ENCODE data around the gene ZNF511. TPM values are rescaled to one million over a fixed set of nuclear protein-coding genes. Genes with fewer than 3 reads are reported as not detected.

ZNF511 gene
- total and polyA plus RNA-seq, 9 of the 15 experiments (the other 6 are each of a cell fraction or from before 2014, with no cell fraction given): 0.61 to 69.3 (median 40.1) TPM

- TF ChIP-seq ZNF668 (CRISPR knock-in tag; IDR thresholded peaks at IDR 0.05) (no peak), ZNF146 (CRISPR knock-in tag; IDR thresholded peaks at IDR 0.05; ENCODE audit: unreplicated experiment) (no peak), NFE2L1 (tag; IDR thresholded peaks at IDR 0.05; ENCODE audit: borderline replicate concordance, low read depth) (no peak), FOXA1 (IDR thresholded peaks at IDR 0.05; ENCODE audit: borderline replicate concordance) (no peak), ATF1 (CRISPR knock-in tag; IDR thresholded peaks at IDR 0.05) (no peak), ATF1 (tag; IDR thresholded peaks at IDR 0.05) (no peak), NFIX (CRISPR knock-in tag; IDR thresholded peaks at IDR 0.05; ENCODE audit: low read depth) (no peak), SMARCC2 (IDR thresholded peaks at IDR 0.05; ENCODE audit: low read depth) (no peak), ZNF41 (CRISPR knock-in tag; conservative IDR thresholded peaks at IDR 0.05) (no peak), CEBPB (tag; IDR thresholded peaks at IDR 0.05) (no peak), PTRF (tag; IDR thresholded peaks at IDR 0.05) (no peak), ZNF592 (IDR thresholded peaks at IDR 0.05) (0 out of 2 replicates have a peak, but pooled peaks have one; percentile 44), SRSF9 (IDR thresholded peaks at IDR 0.05; ENCODE audit: borderline replicate concordance, low read depth, low read length) (no peak), USF1 (CRISPR knock-in tag; IDR thresholded peaks at IDR 0.05) (no peak), RBM22 (IDR thresholded peaks at IDR 0.05; ENCODE audit: low read depth, low read length, poor library complexity, severe bottlenecking) (no peak), ZNF766 (CRISPR knock-in tag; conservative IDR thresholded peaks at IDR 0.05) (no peak), STAT5B (CRISPR knock-in tag; IDR thresholded peaks at IDR 0.05) (no peak), ZBTB17 (CRISPR knock-in tag; IDR thresholded peaks at IDR 0.05) (no peak), TBP (optimal IDR thresholded peaks at IDR 0.05; ENCODE audit: low read depth, low read length) (no peak), ZNF175 (CRISPR knock-in tag; IDR thresholded peaks at IDR 0.05; ENCODE audit: low read depth) (no peak), ARID2 (IDR thresholded peaks at IDR 0.05) (no peak), ZNF197 (CRISPR knock-in tag; IDR thresholded peaks at IDR 0.05; ENCODE audit: low read depth) (no peak)
- TF ChIP-seq, protein P1, sequence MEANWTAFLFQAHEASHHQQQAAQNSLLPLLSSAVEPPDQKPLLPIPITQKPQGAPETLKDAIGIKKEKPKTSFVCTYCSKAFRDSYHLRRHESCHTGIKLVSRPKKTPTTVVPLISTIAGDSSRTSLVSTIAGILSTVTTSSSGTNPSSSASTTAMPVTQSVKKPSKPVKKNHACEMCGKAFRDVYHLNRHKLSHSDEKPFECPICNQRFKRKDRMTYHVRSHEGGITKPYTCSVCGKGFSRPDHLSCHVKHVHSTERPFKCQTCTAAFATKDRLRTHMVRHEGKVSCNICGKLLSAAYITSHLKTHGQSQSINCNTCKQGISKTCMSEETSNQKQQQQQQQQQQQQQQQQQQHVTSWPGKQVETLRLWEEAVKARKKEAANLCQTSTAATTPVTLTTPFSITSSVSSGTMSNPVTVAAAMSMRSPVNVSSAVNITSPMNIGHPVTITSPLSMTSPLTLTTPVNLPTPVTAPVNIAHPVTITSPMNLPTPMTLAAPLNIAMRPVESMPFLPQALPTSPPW (CRISPR knock-in tag; IDR thresholded peaks at IDR 0.05): peak; percentile 81
Measured at GRCh38 chr10:133357285-133358161, 48.8 kb downstream of the ZNF511 start, which contains the start of gene FUOM (continued).

Measured in K562 (cell line).